Right lobe of liver (tissue), 6 donors: ENCODE measurements around the gene TSPAN14. TPM values are rescaled to one million over a fixed set of nuclear protein-coding genes. Genes with fewer than 3 reads are reported as not detected.

ENCODE experiments used
- ATAC-seq, 4 donors: fragments of 200-7000 bp; cut with Tn5 transposase; one replicate each; pipeline ENCODE4 v1.9.1; 2020; ENCODE audit warnings: mild to moderate bottlenecking in 4 of 4, moderate library complexity in 4 of 4
- DNase-seq, 3 donors: peaks; one replicate each; pipeline ENCODE4 v3.0.0-alpha.2; 2020
- H3K27ac ChIP-seq, 3 donors: fragments of 200-600 bp; one replicate each; pipeline ENCODE4 v1.8.0; 2022
- H3K27me3 ChIP-seq, 2 donors: fragments of 200-600 bp; one replicate each; pipeline ENCODE4 v1.8.0; 2022
- H3K36me3 ChIP-seq, 4 donors: fragments of 200-600 bp; sonication (generic) in 1 of 4; one replicate each; pipeline versions ENCODE4 v1.5.1 to v1.8.0; 2017 to 2022; ENCODE audit warnings: control low read depth in 1 of 4
- H3K4me1 ChIP-seq, 4 donors: fragments of 200-600 bp; sonication (generic) in 1 of 4; one replicate each; pipeline versions ENCODE4 v1.5.1 to v1.8.0; 2017 to 2022; ENCODE audit warnings: control low read depth in 1 of 4
- H3K4me3 ChIP-seq, 3 donors: fragments of 200-600 bp; one replicate each; pipeline ENCODE4 v1.8.0; 2022
- H3K9me3 ChIP-seq, 4 donors: fragments of 200-600 bp; sonication (generic) in 1 of 4; one replicate each; pipeline versions ENCODE4 v1.5.1 to v1.8.0; 2017 to 2022; ENCODE audit warnings: control low read depth in 1 of 4
- POLR2A ChIP-seq: fragments of 450-650 bp; IDR thresholded peaks from one replicate; pipeline ENCODE4 v1.6.1; 2017; ENCODE audit warnings: antibody characterized with exemption, mild to moderate bottlenecking
- WGBS: methylation state at CpG from one replicate; pipeline ENCODE4 v1.1.6; 2018; ENCODE audit warnings: low coverage, low lambda C conversion rate; ENCODE audit not compliant: insufficient coverage; ENCODE audit errors: missing lambda C conversion rate; 5-methylcytosine and 5-hydroxymethylcytosine counted together
- intact Hi-C, 2 donors: fragments of 100-400 bp; cut with DNase I; formaldehyde crosslinking; loops; one replicate each; pipeline versions ENCODE4 v1.11.2 to v1.14.1; 2022
- total RNA-seq, 6 experiments: library from RNA; depleted of rRNA in 2 of 6; stranded (reverse); fragments of >200 nt in 2 of 6; fragmentation: NEBNext Ultra II Directional in 3 of 6; extraction: Animal tissue kit (Norgen Biotek cat#: 25700) in 3 of 6; gene quantifications; one replicate each; pipeline versions ENCODE4 v1.1.0 to v1.2.4, GENCODE V29; 2016 to 2023
- TF ChIP-seq, protein P1 (sequence below), 4 donors: fragments of 200-600 bp in 3 of 4; fragments of 450-650 bp in 1 of 4; IDR thresholded peaks; one replicate each; pipeline versions ENCODE4 v1.5.1 to v1.8.0; 2016 to 2022; ENCODE audit warnings: antibody characterized with exemption in 4 of 4, mild to moderate bottlenecking in 2 of 4
- donor health status: DM: no; HTN: yes; CAD: no.
- donor health status: DM: no; HTN: no; CAD: no.
- donor health status: DM: no; HTN: no; CAD: no.
- donor health status: DM: no; HTN: yes; CAD: no.
- donor health status: DM: no; HTN: yes; CAD: no.

Gene TSPAN14
- total RNA-seq, 6 experiments from 2014 or later = 22.1 to 39.0 (median 28.4) TPM

- ATAC-seq = no peak
- WGBS = 100% methylated on average over 1 of the region's 1 CpG
- no peak for DNase-seq
- H3K9me3 ChIP-seq = no peaks in the 10 kb centered on the region
- H3K36me3 ChIP-seq = no peaks in the 10 kb centered on the region
- no peak overlapping the region for H3K27ac ChIP-seq
- TF ChIP-seq, protein P1, sequence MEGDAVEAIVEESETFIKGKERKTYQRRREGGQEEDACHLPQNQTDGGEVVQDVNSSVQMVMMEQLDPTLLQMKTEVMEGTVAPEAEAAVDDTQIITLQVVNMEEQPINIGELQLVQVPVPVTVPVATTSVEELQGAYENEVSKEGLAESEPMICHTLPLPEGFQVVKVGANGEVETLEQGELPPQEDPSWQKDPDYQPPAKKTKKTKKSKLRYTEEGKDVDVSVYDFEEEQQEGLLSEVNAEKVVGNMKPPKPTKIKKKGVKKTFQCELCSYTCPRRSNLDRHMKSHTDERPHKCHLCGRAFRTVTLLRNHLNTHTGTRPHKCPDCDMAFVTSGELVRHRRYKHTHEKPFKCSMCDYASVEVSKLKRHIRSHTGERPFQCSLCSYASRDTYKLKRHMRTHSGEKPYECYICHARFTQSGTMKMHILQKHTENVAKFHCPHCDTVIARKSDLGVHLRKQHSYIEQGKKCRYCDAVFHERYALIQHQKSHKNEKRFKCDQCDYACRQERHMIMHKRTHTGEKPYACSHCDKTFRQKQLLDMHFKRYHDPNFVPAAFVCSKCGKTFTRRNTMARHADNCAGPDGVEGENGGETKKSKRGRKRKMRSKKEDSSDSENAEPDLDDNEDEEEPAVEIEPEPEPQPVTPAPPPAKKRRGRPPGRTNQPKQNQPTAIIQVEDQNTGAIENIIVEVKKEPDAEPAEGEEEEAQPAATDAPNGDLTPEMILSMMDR (IDR thresholded peaks at IDR 0.05) = no peak
- no peak for TF ChIP-seq POLR2A
- no peaks in the 10 kb centered on the region for H3K27me3 ChIP-seq
- no peak overlapping the region for H3K4me3 ChIP-seq
- peaks cover 0 to 20% (median 4%) of the 10 kb centered on the region in 4 donors for H3K4me1 ChIP-seq
- intact Hi-C loops = no loop called here
Measured at GRCh38 chr10:80451132-80451531, 3.0 kb upstream of the TSPAN14 start.

- H3K27me3 ChIP-seq = no peaks in the 10 kb centered on the region
- H3K36me3 ChIP-seq = no peaks in the 10 kb centered on the region
- TF ChIP-seq, protein P1 (IDR thresholded peaks at IDR 0.05) = no peak
- no peak for TF ChIP-seq POLR2A
- DNase-seq (no peak), ATAC-seq (no peak)
- H3K4me1 ChIP-seq = peaks cover 0 to 30% (median 6%) of the 10 kb centered on the region in 4 donors
- intact Hi-C loops = no loop called here
- H3K9me3 ChIP-seq = no peaks in the 10 kb centered on the region
- H3K4me3 ChIP-seq = no peak overlapping the region
- H3K27ac ChIP-seq = no peak overlapping the region
Measured at GRCh38 chr10:80452069-80452468, 2.0 kb upstream of the TSPAN14 start.

- no peak overlapping the region for H3K27ac ChIP-seq
- ATAC-seq (peak in 1 of 4 donors; percentile 49), DNase-seq (peak in 1 of 3 donors; percentile 58)
- H3K9me3 ChIP-seq = no peaks in the 10 kb centered on the region
- H3K27me3 ChIP-seq = no peaks in the 10 kb centered on the region
- H3K4me3 ChIP-seq = no peak overlapping the region
- H3K36me3 ChIP-seq = no peaks in the 10 kb centered on the region
- TF ChIP-seq, protein P1 (IDR thresholded peaks at IDR 0.05) = no peak
- no peak for TF ChIP-seq POLR2A
- intact Hi-C loops = no loop called here
- WGBS = no CpG with 5 or more reads among the region's 4 CpGs
- peaks cover 0 to 35% (median 6%) of the 10 kb centered on the region in 4 donors for H3K4me1 ChIP-seq
Measured at GRCh38 chr10:80452640-80453039, 1.5 kb upstream of the TSPAN14 start.

DNA sequence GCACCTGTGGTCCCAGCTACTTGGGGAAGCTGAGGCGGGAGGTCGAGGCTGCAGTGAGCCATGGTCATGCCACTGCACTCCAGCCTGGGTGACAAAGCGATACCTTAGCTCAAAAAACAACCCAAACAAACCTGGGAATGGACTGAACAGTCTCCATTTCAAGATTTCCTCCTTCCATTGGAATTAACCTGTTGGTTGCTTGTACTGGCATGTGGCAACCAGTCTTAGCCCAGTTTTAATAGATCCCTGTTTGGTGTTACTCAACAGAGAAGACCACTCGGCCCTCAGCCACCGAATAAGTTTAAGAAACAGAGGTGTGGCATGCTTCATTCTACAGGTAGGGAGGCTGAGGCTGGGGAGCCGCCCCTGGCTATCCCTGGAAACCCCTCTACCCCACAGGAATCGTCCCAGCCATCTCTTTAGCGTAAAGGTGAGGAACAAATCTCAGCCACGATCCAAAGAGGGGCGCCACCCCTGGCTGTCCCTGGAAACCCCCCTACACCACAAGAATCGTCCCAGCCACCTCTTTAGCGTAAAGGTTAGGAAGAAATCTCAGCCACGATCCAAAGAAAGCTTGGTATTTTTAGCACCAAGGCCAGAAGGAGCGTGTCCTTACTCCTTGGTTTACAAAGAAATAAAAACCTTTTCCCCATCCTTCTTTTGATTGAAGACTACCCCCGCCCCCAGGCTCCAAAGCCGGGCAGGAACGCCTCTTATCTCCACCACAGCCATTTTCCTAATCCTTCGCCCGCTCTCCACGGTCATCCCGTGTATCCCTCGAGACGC lies 861 bp upstream of the TSPAN14 start:
- Histone ChIP-seq H3K9me3 (no peaks in the 10 kb centered on the region), H3K4me3 (peak overlapping the region; percentile 22 to 35 (median 34)), H3K4me1 (peaks cover 0 to 42% (median 8%) of the 10 kb centered on the region in 4 donors), H3K27ac (peak overlapping the region; percentile 45 to 79 (median 62)), H3K27me3 (no peaks in the 10 kb centered on the region), H3K36me3 (no peaks in the 10 kb centered on the region)
- WGBS = 26% methylated on average over 20 of the region's 23 CpGs
- no peak for ATAC-seq
- intact Hi-C loops = no loop called here
- no peak for DNase-seq
- TF ChIP-seq, protein P1 (IDR thresholded peaks at IDR 0.05) = no peak
- no peak for TF ChIP-seq POLR2A
